Mucosa of descending colon (tissue), 3 donors: ENCODE results near the gene SLC30A7. TPM values are rescaled to one million over a fixed set of nuclear protein-coding genes. Genes with fewer than 3 reads are reported as not detected.

Experiments
- ATAC-seq: fragments of 200-7000 bp; cut with Tn5 transposase; one replicate; pipeline ENCODE4 v1.9.1; 2020; ENCODE audit warnings: mild to moderate bottlenecking, moderate library complexity
- DNase-seq, 3 donors: peaks; one replicate each; pipeline ENCODE4 v3.0.0-alpha.2; 2020
- H3K36me3 ChIP-seq: fragments of 200-600 bp; one replicate; pipeline ENCODE4 v1.8.0; 2021; ENCODE audit warnings: low read depth, mild to moderate bottlenecking
- H3K4me1 ChIP-seq: fragments of 200-600 bp; one replicate; pipeline ENCODE4 v1.8.0; 2021; ENCODE audit warnings: low read depth, mild to moderate bottlenecking
- H3K4me3 ChIP-seq: fragments of 200-600 bp; one replicate; pipeline ENCODE4 v1.8.0; 2021; ENCODE audit warnings: mild to moderate bottlenecking
- H3K9me3 ChIP-seq: fragments of 200-600 bp; one replicate; pipeline ENCODE4 v1.8.0; 2021; ENCODE audit warnings: mild to moderate bottlenecking
- CTCF ChIP-seq: fragments of 200-600 bp; IDR thresholded peaks from one replicate; pipeline ENCODE4 v1.8.0; 2022; ENCODE audit warnings: antibody characterized with exemption, mild to moderate bottlenecking
- intact Hi-C, 2 donors: fragments of 100-400 bp; cut with DNase I in 1 of 2; cut with micrococcal nuclease in 1 of 2; formaldehyde crosslinking; loops; one replicate each; pipeline versions ENCODE4 v1.11.0 to v1.11.1; 2022; cut with DNase I, micrococcal nuclease
- total RNA-seq, 3 donors: library from RNA; stranded (reverse); fragmentation: NEBNext Ultra II Directional in 2 of 3; extraction: Animal tissue kit (Norgen Biotek cat#: 25700) in 2 of 3; gene quantifications; one replicate each; pipeline versions ENCODE4 v1.2.1 to v1.2.4, GENCODE V29; 2021 to 2023
- donor health status: DM: no; HTN: no; CAD: no; lungs with moderate emphysema.
- donor health status: DM: no; HTN: no; CAD: no.
- donor health status: DM: no; HTN: yes; CAD: no.

Gene SLC30A7
- total RNA-seq, 3 donors from 2014 or later = 27.3 to 37.0 (median 35.7) TPM

- Histone ChIP-seq H3K4me1 (peaks cover 3% of the 10 kb centered on the region), H3K9me3 (no peaks in the 10 kb centered on the region), H3K36me3 (no peaks in the 10 kb centered on the region), H3K4me3 (no peak overlapping the region)
- intact Hi-C loops = no loop called here
- DNase-seq (no peak), ATAC-seq (peak; percentile 83)
- TF ChIP-seq CTCF = no peak
Measured at GRCh38 chr1:101004061-101004460, 108.2 kb downstream of the SLC30A7 start.

GRCh38 chr1:101004670-101005069 is 108.8 kb downstream of the SLC30A7 start:
- DNase-seq = no peak
- no peaks in the 10 kb centered on the region for H3K9me3 ChIP-seq
- peaks cover 3% of the 10 kb centered on the region for H3K4me1 ChIP-seq
- no peak for ATAC-seq
- TF ChIP-seq CTCF = no peak
- intact Hi-C loops = no loop called here
- no peaks in the 10 kb centered on the region for H3K36me3 ChIP-seq
- no peak overlapping the region for H3K4me3 ChIP-seq

- TF ChIP-seq CTCF = no peak
- Histone ChIP-seq H3K4me3 (no peak overlapping the region), H3K4me1 (peaks cover 3% of the 10 kb centered on the region), H3K9me3 (no peaks in the 10 kb centered on the region), H3K36me3 (no peaks in the 10 kb centered on the region)
- intact Hi-C loops = no loop called here
- ATAC-seq (no peak), DNase-seq (no peak)
Measured at GRCh38 chr1:101005183-101005582, 109.3 kb downstream of the SLC30A7 start.

GRCh38 chr1:101005871-101006270 is 110.0 kb downstream of the SLC30A7 start:
- TF ChIP-seq CTCF = no peak
- Histone ChIP-seq H3K4me3 (no peak overlapping the region), H3K9me3 (no peaks in the 10 kb centered on the region), H3K4me1 (peaks cover 3% of the 10 kb centered on the region), H3K36me3 (no peaks in the 10 kb centered on the region)
- DNase-seq (no peak), ATAC-seq (no peak)
- intact Hi-C loops = no loop called here

- no peaks in the 10 kb centered on the region for H3K36me3 ChIP-seq
- ATAC-seq (no peak), DNase-seq (no peak)
- intact Hi-C loops = no loop called here
- TF ChIP-seq CTCF = no peak
- H3K9me3 ChIP-seq = no peaks in the 10 kb centered on the region
- peaks cover 3% of the 10 kb centered on the region for H3K4me1 ChIP-seq
- no peak overlapping the region for H3K4me3 ChIP-seq
Measured at GRCh38 chr1:101006553-101006952, 110.7 kb downstream of the SLC30A7 start.

- H3K9me3 ChIP-seq = no peaks in the 10 kb centered on the region
- no peak for DNase-seq
- H3K4me1 ChIP-seq = peaks cover 3% of the 10 kb centered on the region
- no peaks in the 10 kb centered on the region for H3K36me3 ChIP-seq
- TF ChIP-seq CTCF = no peak
- H3K4me3 ChIP-seq = no peak overlapping the region
- no peak for ATAC-seq
- intact Hi-C loops = no loop called here
Measured at GRCh38 chr1:101008229-101008834, 112.4 kb downstream of the SLC30A7 start.
